Neural cell (in vitro differentiated cells): Measurements from ENCODE around the gene TULP3. TPM values are rescaled to one million over a fixed set of nuclear protein-coding genes. Genes with fewer than 3 reads are reported as not detected.

Experiments
- H2AFZ ChIP-seq: fragments of 200-600, 300-800 bp; sonication (generic), shearing (Covaris generic); 2 replicates; pipeline ENCODE4 v1.6.0; 2014; ENCODE audit warnings: low read depth, mild to moderate bottlenecking, antibody characterized with exemption, low read length, moderate library complexity
- H3F3A ChIP-seq: fragments of 200-600 bp; shearing (Covaris generic); 2 replicates; pipeline ENCODE4 v1.6.1; 2016; ENCODE audit warnings: mild to moderate bottlenecking, moderate library complexity, mixed read lengths, antibody characterized with exemption, low read length; ENCODE audit not compliant: insufficient read depth, poor library complexity, severe bottlenecking
- H3K27ac ChIP-seq: fragments of 200-600, 300-800 bp; sonication (generic), shearing (Covaris generic); 2 replicates; pipeline ENCODE4 v1.5.1; 2014; ENCODE audit warnings: mild to moderate bottlenecking, low read length, moderate library complexity
- H3K27me3 ChIP-seq: fragments of 300-800, 200-600 bp; sonication (generic), shearing (Covaris generic); 2 replicates; pipeline ENCODE4 v1.6.0; 2014; ENCODE audit warnings: mild to moderate bottlenecking, low read depth, low read length, moderate library complexity; ENCODE audit not compliant: insufficient read depth
- H3K36me3 ChIP-seq: fragments of 300-800, 200-600 bp; sonication (generic), shearing (Covaris generic); 2 replicates; pipeline ENCODE4 v1.5.1; 2014; ENCODE audit warnings: mild to moderate bottlenecking, antibody characterized with exemption, low read length, moderate library complexity; ENCODE audit not compliant: insufficient read depth
- H3K4me2 ChIP-seq: fragments of 300-800, 200-600 bp; sonication (generic), shearing (Covaris generic); 2 replicates; pipeline ENCODE4 v1.6.0; 2014; ENCODE audit warnings: mild to moderate bottlenecking, low read length
- H3K4me3 ChIP-seq: fragments of 300-800, 200-600 bp; sonication (generic), shearing (Covaris generic); 2 replicates; pipeline ENCODE4 v1.5.1; 2014; ENCODE audit warnings: mild to moderate bottlenecking, low read length, moderate library complexity
- H3K79me2 ChIP-seq: fragments of 200-600 bp; shearing (Covaris generic); replicated peaks from 2 replicates; pipeline ENCODE4 v1.6.0; 2014; ENCODE audit warnings: mild to moderate bottlenecking, low read length, moderate library complexity; ENCODE audit not compliant: insufficient read depth
- H3K9ac ChIP-seq: fragments of 300-800, 200-600 bp; sonication (generic), shearing (Covaris generic); 2 replicates; pipeline ENCODE4 v1.6.1; 2016; ENCODE audit warnings: mild to moderate bottlenecking, low read length, mixed read lengths
- H3K9me2 ChIP-seq: fragments of 200-600 bp; shearing (Covaris generic); 2 replicates; pipeline ENCODE4 v1.6.1; 2016; ENCODE audit warnings: mild to moderate bottlenecking, low read length, mixed read lengths; ENCODE audit not compliant: insufficient read depth
- H3K9me3 ChIP-seq: fragments of 200-600, 300-800 bp; sonication (generic), shearing (Covaris generic); 2 replicates; pipeline ENCODE4 v1.6.1; 2016; ENCODE audit warnings: mild to moderate bottlenecking, mixed run types, low read length, moderate library complexity, mixed read lengths
- H4K20me1 ChIP-seq: fragments of 200-600 bp; shearing (Covaris generic); 2 replicates; pipeline ENCODE4 v1.6.1; 2016; ENCODE audit warnings: mild to moderate bottlenecking, mixed run types; ENCODE audit not compliant: insufficient read depth
- EP300 ChIP-seq: fragments of 450-650 bp; conservative IDR thresholded peaks from 2 replicates; pipeline ENCODE4 v1.6.1; 2014; ENCODE audit warnings: antibody characterized with exemption, mild to moderate bottlenecking, moderate library complexity; ENCODE audit not compliant: poor library complexity, severe bottlenecking
- EZH2 ChIP-seq: fragments of 200-600, 300-800 bp; shearing (Covaris generic), sonication (generic); IDR thresholded peaks from 2 replicates; pipeline ENCODE4 v1.6.1; 2014; ENCODE audit warnings: antibody characterized with exemption, low read length, borderline replicate concordance, mild to moderate bottlenecking; ENCODE audit not compliant: insufficient read depth, poor library complexity, severe bottlenecking
- MXI1 ChIP-seq: fragments of 450-650 bp; conservative IDR thresholded peaks from 2 replicates; pipeline ENCODE4 v1.6.1; 2014; ENCODE audit warnings: antibody characterized with exemption, mild to moderate bottlenecking; ENCODE audit not compliant: poor library complexity, severe bottlenecking
- POLR2AphosphoS5 ChIP-seq: IDR thresholded peaks from 2 replicates; pipeline ENCODE4 v1.6.1; 2012
- RAD21 ChIP-seq: fragments of 450-650 bp; conservative IDR thresholded peaks from 2 replicates; pipeline ENCODE4 v1.6.1; 2014; ENCODE audit warnings: antibody characterized with exemption, mild to moderate bottlenecking, moderate library complexity
- SMC3 ChIP-seq: fragments of 450-650 bp; conservative IDR thresholded peaks from 2 replicates; pipeline ENCODE4 v1.6.1; 2014; ENCODE audit warnings: antibody characterized with exemption, mild to moderate bottlenecking, moderate library complexity; ENCODE audit not compliant: poor library complexity
- TAF1 ChIP-seq: IDR thresholded peaks from 2 replicates; pipeline ENCODE4 v1.6.1; 2012; ENCODE audit warnings: low read depth
- polyA plus RNA-seq: library from polyadenylated mRNA; depleted of rRNA; stranded (reverse); fragments of >200 nt; gene quantifications from 2 replicates; pipeline ENCODE4 v1.2.3, GENCODE V29; 2014
- TF ChIP-seq, protein P1 (sequence below): IDR thresholded peaks from 2 replicates; pipeline ENCODE4 v1.6.1; 2012; ENCODE audit warnings: borderline replicate concordance
- TF ChIP-seq, protein P2 (sequence below): fragments of 450-650 bp; IDR thresholded peaks from 2 replicates; pipeline ENCODE4 v1.5.1; 2014; ENCODE audit warnings: antibody characterized with exemption, mild to moderate bottlenecking, moderate library complexity; ENCODE audit not compliant: poor library complexity, severe bottlenecking

Gene TULP3
- polyA plus RNA-seq, 1 donor from 2014 or later: 9.3 TPM

DNA sequence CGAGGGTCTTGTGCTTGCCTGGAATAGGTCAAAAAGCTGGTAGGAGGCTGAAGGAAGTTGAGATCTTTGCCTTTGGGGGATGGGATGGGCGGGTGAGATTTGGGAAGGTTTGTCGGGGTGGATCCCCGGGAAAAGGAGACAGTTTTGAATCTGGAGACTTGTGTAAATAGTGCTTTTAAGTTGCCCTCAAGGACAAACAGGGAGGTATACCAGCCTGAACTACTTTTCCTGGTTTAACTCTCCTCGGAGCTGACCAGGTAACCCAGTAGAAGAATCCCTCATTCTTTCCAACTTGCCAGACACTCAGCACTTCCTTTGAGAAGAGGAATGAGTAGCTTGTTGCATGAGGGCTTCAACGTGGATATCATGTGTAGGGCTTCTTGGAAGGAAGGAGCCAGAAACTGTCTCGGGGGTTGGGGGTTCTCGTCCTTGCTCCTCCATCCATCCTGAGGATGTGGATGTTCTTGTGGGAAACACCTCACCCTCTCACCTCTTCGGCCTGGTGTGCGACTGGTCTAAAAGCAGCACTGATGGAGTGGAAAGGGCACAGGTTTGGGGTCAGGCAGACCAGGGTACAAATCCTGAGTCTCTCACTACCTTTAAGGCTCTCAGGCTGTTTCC is 70.4 kb downstream of the TULP3 start:
- Histone ChIP-seq H3K36me3 (no peaks in the 10 kb centered on the region), H3K79me2 (no peaks in the 10 kb centered on the region), H3K9ac (no peak overlapping the region), H2AFZ (no peak overlapping the region), H3K27ac (no peak overlapping the region), H3F3A (no peaks in the 10 kb centered on the region), H3K27me3 (peaks cover 44% of the 10 kb centered on the region), H4K20me1 (no peaks in the 10 kb centered on the region), H3K4me2 (no peak overlapping the region), H3K9me2 (no peaks in the 10 kb centered on the region), H3K9me3 (no peaks in the 10 kb centered on the region), H3K4me3 (peak overlapping the region; percentile 71)
- TF ChIP-seq, protein P1, sequence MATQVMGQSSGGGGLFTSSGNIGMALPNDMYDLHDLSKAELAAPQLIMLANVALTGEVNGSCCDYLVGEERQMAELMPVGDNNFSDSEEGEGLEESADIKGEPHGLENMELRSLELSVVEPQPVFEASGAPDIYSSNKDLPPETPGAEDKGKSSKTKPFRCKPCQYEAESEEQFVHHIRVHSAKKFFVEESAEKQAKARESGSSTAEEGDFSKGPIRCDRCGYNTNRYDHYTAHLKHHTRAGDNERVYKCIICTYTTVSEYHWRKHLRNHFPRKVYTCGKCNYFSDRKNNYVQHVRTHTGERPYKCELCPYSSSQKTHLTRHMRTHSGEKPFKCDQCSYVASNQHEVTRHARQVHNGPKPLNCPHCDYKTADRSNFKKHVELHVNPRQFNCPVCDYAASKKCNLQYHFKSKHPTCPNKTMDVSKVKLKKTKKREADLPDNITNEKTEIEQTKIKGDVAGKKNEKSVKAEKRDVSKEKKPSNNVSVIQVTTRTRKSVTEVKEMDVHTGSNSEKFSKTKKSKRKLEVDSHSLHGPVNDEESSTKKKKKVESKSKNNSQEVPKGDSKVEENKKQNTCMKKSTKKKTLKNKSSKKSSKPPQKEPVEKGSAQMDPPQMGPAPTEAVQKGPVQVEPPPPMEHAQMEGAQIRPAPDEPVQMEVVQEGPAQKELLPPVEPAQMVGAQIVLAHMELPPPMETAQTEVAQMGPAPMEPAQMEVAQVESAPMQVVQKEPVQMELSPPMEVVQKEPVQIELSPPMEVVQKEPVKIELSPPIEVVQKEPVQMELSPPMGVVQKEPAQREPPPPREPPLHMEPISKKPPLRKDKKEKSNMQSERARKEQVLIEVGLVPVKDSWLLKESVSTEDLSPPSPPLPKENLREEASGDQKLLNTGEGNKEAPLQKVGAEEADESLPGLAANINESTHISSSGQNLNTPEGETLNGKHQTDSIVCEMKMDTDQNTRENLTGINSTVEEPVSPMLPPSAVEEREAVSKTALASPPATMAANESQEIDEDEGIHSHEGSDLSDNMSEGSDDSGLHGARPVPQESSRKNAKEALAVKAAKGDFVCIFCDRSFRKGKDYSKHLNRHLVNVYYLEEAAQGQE: no peak
- TF ChIP-seq TAF1 (no peak), EP300 (no peak), RAD21 (no peak), SMC3 (no peak), MXI1 (no peak), EZH2 (no peak), POLR2AphosphoS5 (no peak)
- TF ChIP-seq, protein P2, sequence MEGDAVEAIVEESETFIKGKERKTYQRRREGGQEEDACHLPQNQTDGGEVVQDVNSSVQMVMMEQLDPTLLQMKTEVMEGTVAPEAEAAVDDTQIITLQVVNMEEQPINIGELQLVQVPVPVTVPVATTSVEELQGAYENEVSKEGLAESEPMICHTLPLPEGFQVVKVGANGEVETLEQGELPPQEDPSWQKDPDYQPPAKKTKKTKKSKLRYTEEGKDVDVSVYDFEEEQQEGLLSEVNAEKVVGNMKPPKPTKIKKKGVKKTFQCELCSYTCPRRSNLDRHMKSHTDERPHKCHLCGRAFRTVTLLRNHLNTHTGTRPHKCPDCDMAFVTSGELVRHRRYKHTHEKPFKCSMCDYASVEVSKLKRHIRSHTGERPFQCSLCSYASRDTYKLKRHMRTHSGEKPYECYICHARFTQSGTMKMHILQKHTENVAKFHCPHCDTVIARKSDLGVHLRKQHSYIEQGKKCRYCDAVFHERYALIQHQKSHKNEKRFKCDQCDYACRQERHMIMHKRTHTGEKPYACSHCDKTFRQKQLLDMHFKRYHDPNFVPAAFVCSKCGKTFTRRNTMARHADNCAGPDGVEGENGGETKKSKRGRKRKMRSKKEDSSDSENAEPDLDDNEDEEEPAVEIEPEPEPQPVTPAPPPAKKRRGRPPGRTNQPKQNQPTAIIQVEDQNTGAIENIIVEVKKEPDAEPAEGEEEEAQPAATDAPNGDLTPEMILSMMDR: no peak

DNA sequence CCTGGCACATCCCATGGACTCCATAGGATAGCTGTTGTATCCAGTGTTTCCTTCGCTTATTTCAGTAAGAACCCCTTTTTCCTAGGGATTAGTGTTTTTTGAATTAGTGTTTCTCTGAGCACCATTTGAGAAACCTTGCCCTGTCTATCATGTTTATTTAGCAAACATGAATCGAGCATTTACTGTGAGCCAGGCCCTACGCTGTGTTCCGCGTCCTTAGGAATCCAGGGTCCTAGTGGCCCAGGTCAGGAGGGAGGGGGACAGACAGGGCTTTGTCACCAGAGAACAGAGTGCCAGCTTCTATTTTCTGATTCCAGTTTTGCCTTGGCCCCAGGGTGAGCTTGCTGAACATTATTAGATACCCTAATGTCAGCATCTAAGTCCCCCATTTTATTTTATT is 71.0 kb downstream of the TULP3 start:
- Histone ChIP-seq H3K27me3 (peaks cover 44% of the 10 kb centered on the region), H3K9me2 (no peaks in the 10 kb centered on the region), H3K36me3 (no peaks in the 10 kb centered on the region), H3K4me2 (no peak overlapping the region), H4K20me1 (no peaks in the 10 kb centered on the region), H3K9me3 (no peaks in the 10 kb centered on the region), H3K27ac (no peak overlapping the region), H2AFZ (no peak overlapping the region), H3K4me3 (no peak overlapping the region), H3F3A (no peaks in the 10 kb centered on the region), H3K9ac (no peak overlapping the region), H3K79me2 (no peaks in the 10 kb centered on the region)
- TF ChIP-seq SMC3 (no peak), TAF1 (no peak), POLR2AphosphoS5 (no peak)
- TF ChIP-seq, protein P1: no peak
